BE2C (cell line): ENCODE results near the gene IFT81.

Experiments used
- DNase-seq: peaks from one replicate; pipeline ENCODE4 v3.0.0-alpha.2; 2020
- H3K27me3 ChIP-seq: fragments of 250-450 bp; sonication (Bioruptor Pico); 2 replicates; pipeline ENCODE4 v1.5.1; 2020; ENCODE audit warnings: mild to moderate bottlenecking
- H3K36me3 ChIP-seq: fragments of 250-450 bp; sonication (Bioruptor Pico); 2 replicates; pipeline ENCODE4 v1.5.1; 2020; ENCODE audit warnings: mild to moderate bottlenecking
- H3K4me1 ChIP-seq: fragments of 250-450 bp; sonication (Bioruptor Pico); 2 replicates; pipeline ENCODE4 v1.5.1; 2020
- H3K4me3 ChIP-seq: 2 replicates; pipeline ENCODE4 v1.5.1; 2011; ENCODE audit warnings: low read depth, low read length
- H3K9me3 ChIP-seq: fragments of 250-450 bp; sonication (Bioruptor Pico); 2 replicates; pipeline ENCODE4 v1.5.1; 2020
- TF ChIP-seq, protein P1 (sequence below): IDR thresholded peaks from 2 replicates; pipeline ENCODE4 v1.5.1; 2012; ENCODE audit warnings: mild to moderate bottlenecking, low read depth, low read length

The IFT81 gene

DNA sequence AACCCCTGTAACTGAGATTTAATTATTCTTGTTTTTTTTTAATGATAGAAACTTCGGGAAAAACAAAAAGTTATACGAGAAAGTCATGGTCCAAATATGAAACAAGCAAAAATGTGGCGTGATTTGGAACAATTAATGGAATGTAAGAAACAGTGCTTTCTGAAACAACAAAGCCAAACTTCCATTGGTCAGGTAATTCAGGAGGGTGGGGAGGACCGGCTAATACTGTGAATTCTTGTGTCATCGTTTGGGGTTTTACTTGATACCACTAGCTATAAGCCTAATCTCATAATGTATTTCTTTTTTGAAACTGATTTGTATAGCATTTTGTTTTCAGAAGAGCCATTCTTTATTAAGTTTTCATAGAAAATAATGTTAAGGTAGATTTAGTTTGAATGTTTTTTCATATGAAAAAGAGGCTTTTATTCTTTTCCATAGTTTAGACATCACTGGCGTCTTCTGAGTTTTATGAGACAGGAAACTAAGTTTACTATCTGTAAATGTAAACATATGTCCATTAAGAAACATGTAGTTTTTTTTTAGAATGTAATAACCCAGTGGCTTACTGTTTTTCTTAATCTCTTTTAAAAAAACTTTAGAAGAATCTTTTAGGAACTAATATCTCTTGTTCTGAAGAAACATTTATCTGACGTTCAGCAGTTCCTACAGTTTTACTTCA, 94.0 kb downstream of the IFT81 start:
- Histone ChIP-seq H3K36me3 (peaks cover 6% of the 10 kb centered on the region), H3K4me1 (0 out of 2 replicates have a peak, but pooled peaks cover 3% of the 10 kb centered on the region), H3K9me3 (no peaks in the 10 kb centered on the region), H3K4me3 (no peak overlapping the region), H3K27me3 (no peaks in the 10 kb centered on the region)
- no peak for DNase-seq
- TF ChIP-seq, protein P1, sequence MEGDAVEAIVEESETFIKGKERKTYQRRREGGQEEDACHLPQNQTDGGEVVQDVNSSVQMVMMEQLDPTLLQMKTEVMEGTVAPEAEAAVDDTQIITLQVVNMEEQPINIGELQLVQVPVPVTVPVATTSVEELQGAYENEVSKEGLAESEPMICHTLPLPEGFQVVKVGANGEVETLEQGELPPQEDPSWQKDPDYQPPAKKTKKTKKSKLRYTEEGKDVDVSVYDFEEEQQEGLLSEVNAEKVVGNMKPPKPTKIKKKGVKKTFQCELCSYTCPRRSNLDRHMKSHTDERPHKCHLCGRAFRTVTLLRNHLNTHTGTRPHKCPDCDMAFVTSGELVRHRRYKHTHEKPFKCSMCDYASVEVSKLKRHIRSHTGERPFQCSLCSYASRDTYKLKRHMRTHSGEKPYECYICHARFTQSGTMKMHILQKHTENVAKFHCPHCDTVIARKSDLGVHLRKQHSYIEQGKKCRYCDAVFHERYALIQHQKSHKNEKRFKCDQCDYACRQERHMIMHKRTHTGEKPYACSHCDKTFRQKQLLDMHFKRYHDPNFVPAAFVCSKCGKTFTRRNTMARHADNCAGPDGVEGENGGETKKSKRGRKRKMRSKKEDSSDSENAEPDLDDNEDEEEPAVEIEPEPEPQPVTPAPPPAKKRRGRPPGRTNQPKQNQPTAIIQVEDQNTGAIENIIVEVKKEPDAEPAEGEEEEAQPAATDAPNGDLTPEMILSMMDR: no peak

GRCh38 chr12:110222027-110222426, 97.9 kb downstream of the IFT81 start:
- peaks cover 12% of the 10 kb centered on the region for H3K4me1 ChIP-seq
- H3K27me3 ChIP-seq: no peaks in the 10 kb centered on the region
- H3K9me3 ChIP-seq: no peaks in the 10 kb centered on the region
- no peak overlapping the region for H3K4me3 ChIP-seq
- TF ChIP-seq, protein P1: no peak
- DNase-seq: no peak
- peaks cover 6% of the 10 kb centered on the region for H3K36me3 ChIP-seq

- no peak for DNase-seq
- Histone ChIP-seq H3K27me3 (no peaks in the 10 kb centered on the region), H3K9me3 (no peaks in the 10 kb centered on the region), H3K4me3 (no peak overlapping the region), H3K4me1 (peaks cover 12% of the 10 kb centered on the region), H3K36me3 (peaks cover 6% of the 10 kb centered on the region; the same call in 1 of the 2 replicates)
- TF ChIP-seq, protein P1: no peak
These were observed 98.3 kb downstream of the IFT81 start for GRCh38 chr12:110222433-110222832.

DNA sequence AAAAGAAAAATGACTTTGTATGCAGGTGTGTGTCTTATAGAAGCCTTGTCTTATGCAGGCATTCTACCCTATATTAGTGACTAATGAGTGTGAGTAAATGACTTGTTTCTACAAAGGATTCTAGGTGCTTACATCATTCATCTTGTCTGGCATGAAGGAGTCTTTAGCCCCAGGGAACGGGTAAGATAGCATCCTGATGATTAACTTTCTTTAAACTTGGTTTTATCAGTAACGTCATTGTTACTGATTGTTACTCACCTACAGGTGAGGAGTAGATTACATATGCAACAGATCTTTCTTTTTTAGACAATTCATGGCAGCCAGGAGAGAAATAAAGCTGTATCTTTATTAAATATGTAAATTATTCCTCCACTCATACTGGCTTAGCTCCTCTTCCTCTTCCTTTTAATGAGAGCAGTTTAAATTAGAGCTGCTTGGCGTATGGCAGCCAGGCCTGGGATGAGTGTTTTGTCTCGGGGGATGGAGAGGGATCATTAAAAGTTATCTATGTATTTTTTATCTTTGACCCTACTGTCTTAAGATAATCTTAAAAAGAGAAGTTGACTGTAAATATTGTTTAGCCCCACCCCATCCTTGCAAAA, 99.7 kb downstream of the IFT81 start:
- TF ChIP-seq, protein P1: no peak
- DNase-seq: no peak
- Histone ChIP-seq H3K4me1 (peaks cover 12% of the 10 kb centered on the region), H3K9me3 (no peaks in the 10 kb centered on the region), H3K4me3 (peak overlapping the region; percentile 71), H3K36me3 (peaks cover 6% of the 10 kb centered on the region; the same call in 1 of the 2 replicates), H3K27me3 (no peaks in the 10 kb centered on the region)

DNA sequence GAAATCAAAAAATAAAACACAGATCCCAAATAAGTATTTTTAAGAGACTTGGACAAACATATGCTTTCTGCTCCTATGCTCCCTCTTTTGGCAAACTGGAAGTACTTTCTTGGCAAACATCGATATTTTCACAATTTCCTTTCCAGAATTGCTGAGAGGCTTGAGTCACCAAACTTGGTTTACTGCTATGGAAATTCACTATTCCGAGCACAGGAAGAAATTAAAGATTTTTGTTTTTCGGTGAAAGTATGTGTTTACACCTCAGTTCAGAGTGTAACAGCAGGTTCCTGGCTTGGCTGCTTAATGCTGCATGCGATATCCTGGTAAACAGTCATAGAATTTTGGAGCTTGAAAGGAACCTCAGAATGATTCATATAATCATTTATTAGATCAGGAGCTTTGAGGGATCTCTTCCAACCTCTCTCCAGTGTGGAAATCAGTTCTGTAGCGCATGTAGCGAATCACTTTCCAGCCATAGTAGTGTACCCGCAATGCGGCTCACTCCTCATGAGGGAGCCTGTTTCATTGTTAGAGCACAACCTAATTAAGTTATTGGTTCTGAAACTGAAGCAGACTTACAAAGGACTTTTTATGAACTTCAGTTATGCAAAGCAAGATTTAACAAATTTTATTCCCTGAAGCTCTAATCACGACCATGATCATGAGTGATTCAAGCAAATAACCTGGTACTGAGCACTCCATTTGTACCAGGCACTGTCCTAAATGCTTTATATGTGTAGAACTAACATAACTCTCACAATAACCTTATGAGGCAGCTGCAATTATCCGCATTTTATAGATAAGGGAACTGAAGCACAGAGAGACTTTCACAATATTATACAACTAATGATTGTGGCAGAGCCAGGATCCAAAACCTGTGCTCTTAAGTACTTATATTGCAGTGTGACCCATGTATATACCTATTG, 100.5 kb downstream of the IFT81 start:
- H3K4me1 ChIP-seq: peaks cover 12% of the 10 kb centered on the region
- H3K4me3 ChIP-seq: peak overlapping the region; percentile 71
- no peaks in the 10 kb centered on the region for H3K27me3 ChIP-seq
- H3K36me3 ChIP-seq: 0 out of 2 replicates have a peak, but pooled peaks cover 2% of the 10 kb centered on the region
- DNase-seq: peak; percentile 39
- H3K9me3 ChIP-seq: no peaks in the 10 kb centered on the region
- TF ChIP-seq, protein P1: peak; percentile 69
